ENCODE data around the gene PPP2R2D.

The PPP2R2D gene

DNA sequence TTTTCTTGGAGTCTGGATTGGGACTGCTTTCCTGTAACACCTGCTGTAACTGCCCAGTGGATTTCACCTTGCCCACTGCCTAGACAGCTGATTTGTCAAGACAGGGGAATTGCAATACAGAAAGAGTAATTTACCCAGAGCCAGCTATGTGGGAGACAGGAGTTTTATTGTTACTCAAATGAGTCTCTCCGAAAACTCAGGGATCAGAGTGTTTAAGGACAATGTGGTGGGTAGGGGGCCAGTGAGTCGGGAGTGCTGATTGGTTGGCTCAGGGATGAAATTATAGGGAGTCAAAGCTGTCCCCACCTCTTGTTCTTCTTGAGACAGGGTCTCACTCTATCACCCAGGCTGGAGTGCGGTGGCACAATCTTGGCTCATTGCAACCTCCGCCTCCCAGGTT lies 106.2 kb downstream of the PPP2R2D start:
- peaks cover 0 to 3% of the 10 kb centered on the region in 2 donors for H3K36me3 Mint-ChIP-seq

DNA sequence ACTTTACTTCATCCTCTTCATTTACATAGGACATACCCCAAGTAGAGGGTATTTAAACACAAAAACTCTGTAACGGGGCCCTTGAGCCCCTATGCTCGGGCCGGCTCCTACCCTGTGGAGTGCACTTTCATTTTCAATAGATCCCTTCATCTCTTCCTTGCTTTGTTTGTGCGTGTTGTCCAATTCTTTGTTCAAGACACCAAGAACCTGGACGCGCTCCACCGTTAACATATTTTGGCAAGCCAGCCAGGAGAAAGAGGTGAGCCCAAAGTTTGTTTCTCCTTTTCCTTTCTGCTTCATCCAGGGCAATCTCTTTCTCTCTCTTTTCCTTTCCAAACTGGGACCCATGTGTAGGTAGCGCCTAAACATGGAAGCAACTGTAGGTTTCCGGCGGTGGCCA lies 106.9 kb downstream of the PPP2R2D start:
- DNase-seq (no peak), ATAC-seq (replicated peaks) (no peak)
- Mint-ChIP-seq H3K4me3 (no peak overlapping the region), H3K27me3 (peaks cover 20 to 41% of the 10 kb centered on the region in 2 donors), H3K9me3 (no peaks in the 10 kb centered on the region), H3K4me1 (no peaks in the 10 kb centered on the region), H3K36me3 (peaks cover 0 to 3% of the 10 kb centered on the region in 2 donors), H3K27ac (no peak overlapping the region)

More for the DNA sequence above, 106.2 kb downstream of the PPP2R2D start:
- peaks cover 23 to 45% of the 10 kb centered on the region in 2 donors for H3K27me3 Mint-ChIP-seq
- no peak overlapping the region for H3K27ac Mint-ChIP-seq
- no peak for ATAC-seq (replicated peaks)
- H3K4me1 Mint-ChIP-seq: no peaks in the 10 kb centered on the region
- DNase-seq: no peak
- H3K4me3 Mint-ChIP-seq: no peak overlapping the region
- no peaks in the 10 kb centered on the region for H3K9me3 Mint-ChIP-seq
